GM12878 (cell line): ENCODE data around the gene PSMA7.

ENCODE experiments used
- ETV6 ChIP-seq, 2 experiments: fragments of 450-650 bp in 1 of 2; IDR thresholded peaks in 1 of 2; conservative IDR thresholded peaks in 1 of 2; 2 replicates each; pipeline ENCODE4 v1.6.1; 2014; ENCODE audit warnings: antibody characterized with exemption in 1 of 2, borderline replicate concordance in 1 of 2, low read depth in 1 of 2, mild to moderate bottlenecking in 1 of 2, moderate library complexity in 1 of 2
- NFXL1 ChIP-seq: fragments of 450-650 bp; IDR thresholded peaks from 2 replicates; pipeline ENCODE4 v1.6.1; 2017; ENCODE audit warnings: antibody characterized with exemption, mild to moderate bottlenecking, borderline replicate concordance
- NR2F1 ChIP-seq: fragments of 450-650 bp; conservative IDR thresholded peaks from 2 replicates; pipeline ENCODE4 v1.6.1; 2017; ENCODE audit warnings: mild to moderate bottlenecking
- POLR2AphosphoS5 ChIP-seq: IDR thresholded peaks from 2 replicates; pipeline ENCODE4 v1.6.1; 2011; ENCODE audit warnings: mild to moderate bottlenecking, low read length, inconsistent platforms
- RCOR1 ChIP-seq: conservative IDR thresholded peaks from 2 replicates; pipeline ENCODE4 v1.6.1; 2012; ENCODE audit warnings: low read depth, low read length, improper control_type of control experiment
- STAT1 ChIP-seq: fragments of 450-650 bp; conservative IDR thresholded peaks from 2 replicates; pipeline ENCODE4 v1.6.1; 2014; ENCODE audit warnings: antibody characterized with exemption, mild to moderate bottlenecking
- TF ChIP-seq, protein P1 (sequence below), 3 experiments: IDR thresholded peaks in 2 of 3; conservative IDR thresholded peaks in 1 of 3; 2 replicates each; pipeline ENCODE4 v1.5.1; 2011; ENCODE audit warnings: low read depth in 3 of 3, low read length in 3 of 3, mild to moderate bottlenecking in 3 of 3, control low read depth in 2 of 3, moderate library complexity in 2 of 3, inconsistent platforms in 1 of 3, mixed read lengths in 1 of 3; ENCODE audit not compliant: control insufficient read depth in 2 of 3, insufficient read depth in 1 of 3; ENCODE audit errors: extremely low read depth in 1 of 3
- TF ChIP-seq, protein P2 (sequence below): IDR thresholded peaks from 2 replicates; pipeline ENCODE4 v1.6.1; 2012; ENCODE audit warnings: mild to moderate bottlenecking, low read depth, low read length

DNA sequence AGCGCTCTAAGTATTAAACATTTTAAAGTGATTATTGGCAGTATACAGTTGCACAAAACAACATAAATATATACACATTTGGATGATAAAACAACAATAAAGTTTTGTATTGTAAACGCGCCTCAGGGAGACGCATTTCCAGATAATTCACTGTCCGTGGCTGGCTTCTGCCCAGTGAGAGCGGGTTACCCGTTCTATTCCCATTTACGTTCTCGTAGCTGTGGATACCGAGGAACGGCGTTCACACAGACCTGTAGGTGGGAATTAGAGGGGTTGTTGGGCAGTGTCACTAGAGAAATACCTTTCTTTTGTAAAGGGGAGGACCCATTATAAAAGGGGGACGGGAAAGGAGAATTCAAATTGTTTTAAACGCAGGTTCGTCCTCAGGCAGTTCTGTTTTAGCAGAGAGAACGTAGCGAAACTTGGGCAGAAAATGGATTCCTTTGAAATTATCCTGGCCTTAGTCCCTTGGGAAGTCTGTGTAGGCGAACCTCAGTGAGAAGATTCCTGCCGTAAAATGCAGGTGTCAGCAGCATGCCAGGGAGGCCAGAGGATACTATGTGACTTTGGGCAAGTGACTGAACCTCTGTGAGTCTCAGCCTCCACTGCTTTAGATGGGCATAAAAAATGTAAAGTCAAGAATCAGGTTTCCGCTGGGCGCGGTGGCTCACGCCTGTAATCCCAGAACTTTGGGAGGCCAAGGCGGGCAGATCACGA, 40.4 kb upstream of the PSMA7 start:
- no peak for TF ChIP-seq POLR2AphosphoS5
- no peak for TF ChIP-seq NFXL1
- TF ChIP-seq, protein P1, sequence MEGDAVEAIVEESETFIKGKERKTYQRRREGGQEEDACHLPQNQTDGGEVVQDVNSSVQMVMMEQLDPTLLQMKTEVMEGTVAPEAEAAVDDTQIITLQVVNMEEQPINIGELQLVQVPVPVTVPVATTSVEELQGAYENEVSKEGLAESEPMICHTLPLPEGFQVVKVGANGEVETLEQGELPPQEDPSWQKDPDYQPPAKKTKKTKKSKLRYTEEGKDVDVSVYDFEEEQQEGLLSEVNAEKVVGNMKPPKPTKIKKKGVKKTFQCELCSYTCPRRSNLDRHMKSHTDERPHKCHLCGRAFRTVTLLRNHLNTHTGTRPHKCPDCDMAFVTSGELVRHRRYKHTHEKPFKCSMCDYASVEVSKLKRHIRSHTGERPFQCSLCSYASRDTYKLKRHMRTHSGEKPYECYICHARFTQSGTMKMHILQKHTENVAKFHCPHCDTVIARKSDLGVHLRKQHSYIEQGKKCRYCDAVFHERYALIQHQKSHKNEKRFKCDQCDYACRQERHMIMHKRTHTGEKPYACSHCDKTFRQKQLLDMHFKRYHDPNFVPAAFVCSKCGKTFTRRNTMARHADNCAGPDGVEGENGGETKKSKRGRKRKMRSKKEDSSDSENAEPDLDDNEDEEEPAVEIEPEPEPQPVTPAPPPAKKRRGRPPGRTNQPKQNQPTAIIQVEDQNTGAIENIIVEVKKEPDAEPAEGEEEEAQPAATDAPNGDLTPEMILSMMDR (IDR thresholded peaks at IDR 0.05 in 2 of 3, conservative IDR thresholded peaks at IDR 0.05 in 1 of 3; ENCODE audit: control insufficient read depth in 2 of 3, extremely low read depth in 1 of 3, insufficient read depth in 1 of 3, low read depth in 3 of 3, low read length in 3 of 3) = no peak
- no peak for TF ChIP-seq RCOR1
- TF ChIP-seq NR2F1 = no peak
- TF ChIP-seq ETV6 (conservative IDR thresholded peaks at IDR 0.05 in 1 of 2, IDR thresholded peaks at IDR 0.05 in 1 of 2; ENCODE audit: borderline replicate concordance in 1 of 2, low read depth in 1 of 2) = no peak
- no peak for TF ChIP-seq STAT1
- TF ChIP-seq, protein P2, sequence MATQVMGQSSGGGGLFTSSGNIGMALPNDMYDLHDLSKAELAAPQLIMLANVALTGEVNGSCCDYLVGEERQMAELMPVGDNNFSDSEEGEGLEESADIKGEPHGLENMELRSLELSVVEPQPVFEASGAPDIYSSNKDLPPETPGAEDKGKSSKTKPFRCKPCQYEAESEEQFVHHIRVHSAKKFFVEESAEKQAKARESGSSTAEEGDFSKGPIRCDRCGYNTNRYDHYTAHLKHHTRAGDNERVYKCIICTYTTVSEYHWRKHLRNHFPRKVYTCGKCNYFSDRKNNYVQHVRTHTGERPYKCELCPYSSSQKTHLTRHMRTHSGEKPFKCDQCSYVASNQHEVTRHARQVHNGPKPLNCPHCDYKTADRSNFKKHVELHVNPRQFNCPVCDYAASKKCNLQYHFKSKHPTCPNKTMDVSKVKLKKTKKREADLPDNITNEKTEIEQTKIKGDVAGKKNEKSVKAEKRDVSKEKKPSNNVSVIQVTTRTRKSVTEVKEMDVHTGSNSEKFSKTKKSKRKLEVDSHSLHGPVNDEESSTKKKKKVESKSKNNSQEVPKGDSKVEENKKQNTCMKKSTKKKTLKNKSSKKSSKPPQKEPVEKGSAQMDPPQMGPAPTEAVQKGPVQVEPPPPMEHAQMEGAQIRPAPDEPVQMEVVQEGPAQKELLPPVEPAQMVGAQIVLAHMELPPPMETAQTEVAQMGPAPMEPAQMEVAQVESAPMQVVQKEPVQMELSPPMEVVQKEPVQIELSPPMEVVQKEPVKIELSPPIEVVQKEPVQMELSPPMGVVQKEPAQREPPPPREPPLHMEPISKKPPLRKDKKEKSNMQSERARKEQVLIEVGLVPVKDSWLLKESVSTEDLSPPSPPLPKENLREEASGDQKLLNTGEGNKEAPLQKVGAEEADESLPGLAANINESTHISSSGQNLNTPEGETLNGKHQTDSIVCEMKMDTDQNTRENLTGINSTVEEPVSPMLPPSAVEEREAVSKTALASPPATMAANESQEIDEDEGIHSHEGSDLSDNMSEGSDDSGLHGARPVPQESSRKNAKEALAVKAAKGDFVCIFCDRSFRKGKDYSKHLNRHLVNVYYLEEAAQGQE = no peak
